Endodermal cell (in vitro differentiated cells): ENCODE results near the gene EEFSEC. TPM values are rescaled to one million over a fixed set of nuclear protein-coding genes. Genes with fewer than 3 reads are reported as not detected.

Experiments used
- DNase-seq: peaks from one replicate; pipeline ENCODE4 v3.0.0-alpha.2; 2017
- H3K27ac ChIP-seq: 2 replicates; pipeline ENCODE4 v1.5.1; 2013; ENCODE audit warnings: mild to moderate bottlenecking, low read depth, low read length, moderate library complexity
- H3K27me3 ChIP-seq: 2 replicates; pipeline ENCODE4 v1.6.1; 2013; ENCODE audit warnings: mild to moderate bottlenecking, low read length, moderate library complexity; ENCODE audit not compliant: insufficient read depth, control insufficient read depth, poor library complexity, severe bottlenecking
- H3K36me3 ChIP-seq: 2 replicates; pipeline ENCODE4 v1.7.0; 2013; ENCODE audit warnings: mild to moderate bottlenecking, low read length, moderate library complexity; ENCODE audit not compliant: control insufficient read depth, insufficient read depth
- H3K4me1 ChIP-seq: one replicate; pipeline ENCODE4 v1.7.0; 2013; ENCODE audit warnings: low read length; ENCODE audit not compliant: control insufficient read depth, insufficient read depth
- H3K4me3 ChIP-seq: 2 replicates; pipeline ENCODE4 v1.5.1; 2013; ENCODE audit warnings: mild to moderate bottlenecking, low read length, moderate library complexity
- H3K9ac ChIP-seq: 2 replicates; pipeline ENCODE4 v1.6.1; 2013; ENCODE audit warnings: mild to moderate bottlenecking, low read length, moderate library complexity; ENCODE audit not compliant: poor library complexity, severe bottlenecking; ENCODE audit errors: extremely low read depth
- H3K9me3 ChIP-seq: 2 replicates; pipeline ENCODE4 v1.6.1; 2013; ENCODE audit warnings: mild to moderate bottlenecking, low read length, moderate library complexity; ENCODE audit not compliant: control insufficient read depth
- H3K27ac Mint-ChIP-seq: 2 replicates; pipeline ENCODE4 v1.8.0; 2020; ENCODE audit warnings: mixed read lengths
- H3K27me3 Mint-ChIP-seq: 2 replicates; pipeline ENCODE4 v1.8.0; 2021; ENCODE audit warnings: mild to moderate bottlenecking, mixed read lengths; ENCODE audit not compliant: insufficient read depth
- H3K36me3 Mint-ChIP-seq: 2 replicates; pipeline ENCODE4 v1.8.0; 2020; ENCODE audit warnings: low read depth, mixed read lengths
- H3K4me1 Mint-ChIP-seq: 2 replicates; pipeline ENCODE4 v1.8.0; 2020; ENCODE audit warnings: mixed read lengths
- H3K4me3 Mint-ChIP-seq: 2 replicates; pipeline ENCODE4 v1.8.0; 2020; ENCODE audit warnings: mild to moderate bottlenecking, moderate library complexity, mixed read lengths
- H3K9me3 Mint-ChIP-seq: 2 replicates; pipeline ENCODE4 v1.8.0; 2020; ENCODE audit warnings: mild to moderate bottlenecking, mixed read lengths
- CTCF ChIP-seq: fragments of 200-600 bp; sonication (generic); conservative IDR thresholded peaks from 2 replicates; pipeline ENCODE4 v1.5.0; 2021; ENCODE audit warnings: antibody characterized with exemption, mild to moderate bottlenecking
- WGBS, 2 experiments: methylation state at CpG; one replicate each; pipeline versions ENCODE4 v1.1.5 to v1.1.7; 2013; ENCODE audit warnings: missing lambda C conversion rate in 2 of 2, mixed read lengths in 1 of 2; ENCODE audit not compliant: insufficient coverage in 1 of 2, insufficient read length in 1 of 2; 5-methylcytosine and 5-hydroxymethylcytosine counted together
- total RNA-seq, 2 donors: library from RNA; stranded (reverse); fragmentation: NEBNext Ultra II Directional in 1 of 2; extraction: Animal tissue kit (Norgen Biotek cat#: 25700) in 1 of 2; gene quantifications; 2 replicates in 1 of 2; 3 replicates in 1 of 2; pipeline ENCODE4 v1.2.1, GENCODE V29; 2021

Gene EEFSEC
- total RNA-seq, 2 donors from 2014 or later: 11.9 to 15.8 TPM

GRCh38 chr3:128366136-128366535 lies 212.9 kb downstream of the EEFSEC start:
- 94% methylated on average over 2 of the region's 2 CpGs for WGBS, 2 experiments
- no peak for TF ChIP-seq CTCF
- Histone ChIP-seq H3K36me3 (no peaks in the 10 kb centered on the region), H3K9ac (no peak overlapping the region), H3K27me3 (no peaks in the 10 kb centered on the region), H3K4me3 (no peak overlapping the region), H3K9me3 (no peaks in the 10 kb centered on the region), H3K4me1 (no peaks in the 10 kb centered on the region), H3K27ac (no peak overlapping the region)
- no peaks in the 10 kb centered on the region for H3K9me3 Mint-ChIP-seq
- H3K4me3 Mint-ChIP-seq: no peak overlapping the region
- peaks cover 7% of the 10 kb centered on the region for H3K4me1 Mint-ChIP-seq
- no peak for DNase-seq
- no peaks in the 10 kb centered on the region for H3K36me3 Mint-ChIP-seq
- no peak overlapping the region for H3K27ac Mint-ChIP-seq
- H3K27me3 Mint-ChIP-seq: no peaks in the 10 kb centered on the region

- H3K27ac ChIP-seq: no peak overlapping the region
- no peak overlapping the region for H3K9ac ChIP-seq
- WGBS, 2 experiments: 85 to 91% methylated on average over 3 to 5 of the region's 5 CpGs
- H3K4me3 Mint-ChIP-seq: no peak overlapping the region
- peaks cover 7% of the 10 kb centered on the region for H3K4me1 Mint-ChIP-seq
- H3K9me3 Mint-ChIP-seq: no peaks in the 10 kb centered on the region
- no peaks in the 10 kb centered on the region for H3K27me3 Mint-ChIP-seq
- H3K36me3 ChIP-seq: no peaks in the 10 kb centered on the region
- H3K9me3 ChIP-seq: no peaks in the 10 kb centered on the region
- DNase-seq: no peak
- peak overlapping the region; percentile 20 for H3K27ac Mint-ChIP-seq
- no peaks in the 10 kb centered on the region for H3K27me3 ChIP-seq
- H3K36me3 Mint-ChIP-seq: no peaks in the 10 kb centered on the region
- H3K4me1 ChIP-seq: no peaks in the 10 kb centered on the region
- no peak for TF ChIP-seq CTCF
- no peak overlapping the region for H3K4me3 ChIP-seq
These were observed 213.4 kb downstream of the EEFSEC start for GRCh38 chr3:128366652-128367051.

GRCh38 chr3:128367221-128367620 lies 213.9 kb downstream of the EEFSEC start:
- H3K9me3 ChIP-seq: no peaks in the 10 kb centered on the region
- Mint-ChIP-seq H3K4me1 (peaks cover 8% of the 10 kb centered on the region), H3K36me3 (no peaks in the 10 kb centered on the region), H3K4me3 (no peak overlapping the region), H3K27me3 (no peaks in the 10 kb centered on the region), H3K9me3 (no peaks in the 10 kb centered on the region), H3K27ac (peak overlapping the region; percentile 19)
- no peak for TF ChIP-seq CTCF
- no peaks in the 10 kb centered on the region for H3K27me3 ChIP-seq
- H3K36me3 ChIP-seq: no peaks in the 10 kb centered on the region
- no peak overlapping the region for H3K27ac ChIP-seq
- 92 to 94% methylated on average over 4 to 5 of the region's 5 CpGs for whole genome bisulfite sequencing, 2 experiments
- DNase-seq: no peak
- no peak overlapping the region for H3K9ac ChIP-seq
- H3K4me1 ChIP-seq: no peaks in the 10 kb centered on the region
- H3K4me3 ChIP-seq: no peak overlapping the region
